GM18873 (cell line): ENCODE measurements around the gene NTS.

Experiments
- ATAC-seq: cut with Tn5 transposase; IDR thresholded peaks from one replicate; pipeline ENCODE4 v1.9.1; 2021; ENCODE audit warnings: mild to moderate bottlenecking, moderate library complexity, moderate number of reproducible peaks; ENCODE audit not compliant: unreplicated experiment, low FRiP score

Gene NTS

GRCh38 chr12:85874031-85874461 is at the start of gene NTS:
Gene NTS (plus strand): TSS chr12:85874295. CDS start chr12:85874404, 109 bp downstream.
- ATAC-seq, result peak; percentile 70

DNA sequence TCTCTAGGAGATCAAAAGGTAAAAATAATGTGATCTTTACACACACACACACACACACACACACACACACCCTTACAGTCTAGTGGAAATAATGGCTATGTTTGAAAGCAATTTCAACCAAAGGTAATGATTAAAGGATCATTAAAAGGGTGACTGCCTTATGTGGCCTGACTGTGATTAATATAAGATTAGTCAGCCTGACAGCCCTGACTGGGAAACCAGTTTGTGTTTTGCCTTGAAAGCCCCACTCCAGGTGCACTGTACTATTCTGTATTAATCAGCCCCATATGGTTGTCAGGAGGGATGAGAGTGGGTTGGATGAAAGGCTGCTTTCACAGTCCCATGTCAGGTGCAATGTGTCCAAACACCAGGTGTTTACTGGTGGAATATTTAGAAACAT is 48.3 kb upstream of the NTS start:
- ATAC-seq, result no peak

DNA sequence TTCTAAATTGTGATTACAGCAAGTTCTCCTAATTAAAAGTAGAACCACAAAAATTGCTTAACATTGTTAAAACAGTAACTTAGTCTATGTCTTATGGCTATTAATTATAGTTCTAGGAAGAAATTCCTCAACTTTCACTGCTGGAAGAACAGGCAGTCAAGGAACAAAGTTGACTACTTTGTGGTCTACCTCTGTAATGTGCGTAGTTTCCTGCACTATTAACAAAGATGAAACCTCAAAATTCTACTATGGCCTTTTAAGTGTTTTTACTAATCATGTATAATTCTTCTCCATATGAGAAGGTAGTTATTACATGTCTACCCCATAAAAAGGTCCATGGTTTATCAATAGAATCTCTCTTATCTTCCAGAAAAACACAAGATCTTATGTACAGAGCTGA is 45.5 kb upstream of the NTS start:
- ATAC-seq, result no peak

DNA sequence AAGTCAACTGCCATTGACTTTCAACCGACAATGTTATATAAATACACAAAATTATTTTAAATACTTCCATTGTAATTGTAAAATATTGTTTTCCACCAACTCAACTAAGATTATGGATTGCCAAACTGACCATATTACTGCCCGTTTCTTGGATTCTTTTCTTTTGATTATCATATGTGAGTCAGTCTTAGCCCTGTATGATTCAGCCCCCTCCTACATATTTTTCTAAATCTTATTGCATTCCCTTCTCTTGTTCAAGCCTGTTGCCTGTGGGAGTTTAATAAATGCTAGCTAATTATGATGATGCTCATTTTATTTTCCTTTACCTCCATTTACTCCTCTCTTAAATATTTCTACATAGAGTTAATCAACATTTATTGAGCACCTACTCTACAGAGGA is 44.7 kb upstream of the NTS start:
- ATAC-seq, result no peak

GRCh38 chr12:85831327-85831990 is 42.6 kb upstream of the NTS start:
- no peak for ATAC-seq

DNA sequence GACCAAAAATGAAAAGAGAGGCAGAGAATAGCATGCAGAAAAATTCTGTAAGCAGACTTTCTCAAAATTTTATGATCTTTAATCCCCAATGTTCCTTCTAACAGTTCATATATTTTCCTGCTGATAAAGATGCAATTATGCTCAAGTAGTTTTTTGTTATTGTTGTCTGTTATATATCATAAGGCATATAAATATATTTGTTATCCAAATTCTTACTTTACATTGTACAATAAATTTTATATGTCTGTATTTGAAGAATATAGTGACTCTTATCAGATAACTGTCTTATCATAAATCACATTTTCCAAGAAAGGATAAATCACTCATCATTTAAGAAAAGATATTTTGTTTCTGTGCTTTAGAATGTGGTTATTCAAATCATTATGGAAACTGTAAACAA is 40.5 kb upstream of the NTS start:
- ATAC-seq, result no peak

DNA sequence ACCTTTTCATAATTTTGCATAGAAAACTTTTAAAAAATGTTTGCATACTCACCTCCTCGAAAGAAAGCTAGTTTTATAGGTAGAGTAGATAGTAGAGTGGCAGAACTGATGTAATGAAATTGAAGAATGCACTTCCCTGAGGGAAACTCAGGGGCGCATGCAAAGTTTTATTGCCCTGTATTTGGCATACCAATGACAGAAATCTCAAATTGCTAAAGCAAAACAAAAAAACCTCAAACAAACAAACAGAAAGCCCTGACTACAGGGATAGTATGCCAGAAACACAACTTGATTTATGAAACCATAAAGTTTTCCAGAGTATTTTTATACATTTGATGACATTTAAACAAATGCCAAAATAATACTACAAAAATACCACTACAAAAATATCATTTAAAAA is 39.7 kb upstream of the NTS start:
- no peak for ATAC-seq

- ATAC-seq, result no peak
Measured at GRCh38 chr12:85835426-85836196, 38.5 kb upstream of the NTS start.

DNA sequence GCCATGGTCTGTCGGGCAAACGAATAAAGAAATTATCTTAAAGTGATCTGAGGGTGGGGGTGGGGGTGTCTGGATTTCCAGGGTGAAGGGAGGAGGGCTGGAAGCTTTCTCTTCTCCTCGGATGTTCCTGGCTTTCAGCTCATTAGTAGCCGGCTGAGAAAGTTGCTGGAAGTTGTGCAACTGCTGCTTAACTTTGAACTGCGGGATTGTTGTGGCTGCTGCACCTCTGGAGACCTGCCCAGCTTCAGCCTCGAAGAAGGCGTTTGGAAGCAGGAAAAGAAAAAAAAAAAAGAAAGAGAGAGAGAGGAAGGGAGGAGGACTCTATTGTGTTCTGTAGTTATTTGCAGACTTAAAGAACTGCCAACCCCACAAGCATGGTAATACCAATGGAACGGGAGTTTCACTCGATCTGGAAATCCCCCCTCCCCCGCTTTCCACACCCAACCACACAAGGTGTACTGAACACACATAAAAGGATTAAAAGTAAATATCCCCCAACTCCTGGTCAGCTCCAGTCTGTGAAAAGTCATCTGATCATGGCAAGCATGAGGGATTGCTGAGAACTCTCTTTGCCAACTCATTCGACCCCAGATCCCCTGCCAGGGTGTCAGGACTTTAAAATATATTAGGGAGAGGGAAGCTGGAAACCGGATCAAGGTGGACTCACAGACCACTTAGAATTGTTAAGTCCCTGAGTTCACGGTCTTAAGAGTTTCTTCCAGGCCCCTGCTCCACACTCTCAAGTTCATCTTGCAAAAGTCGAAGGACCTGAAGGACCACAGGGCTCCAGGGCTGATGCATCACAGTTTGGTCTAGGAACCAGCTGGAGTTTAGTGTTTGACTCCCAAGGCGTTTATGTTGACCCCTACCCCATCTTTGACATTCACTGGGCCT is 37.7 kb upstream of the NTS start, which contains the start of gene RASSF9:
RASSF9 (minus strand) TSS at position 213 of the 894 bp plus-strand sequence; CDS start at position 5, 208 bp downstream.
- no peak for ATAC-seq

GRCh38 chr12:85843606-85844310 is 30.3 kb upstream of the NTS start:
- ATAC-seq, result no peak

DNA sequence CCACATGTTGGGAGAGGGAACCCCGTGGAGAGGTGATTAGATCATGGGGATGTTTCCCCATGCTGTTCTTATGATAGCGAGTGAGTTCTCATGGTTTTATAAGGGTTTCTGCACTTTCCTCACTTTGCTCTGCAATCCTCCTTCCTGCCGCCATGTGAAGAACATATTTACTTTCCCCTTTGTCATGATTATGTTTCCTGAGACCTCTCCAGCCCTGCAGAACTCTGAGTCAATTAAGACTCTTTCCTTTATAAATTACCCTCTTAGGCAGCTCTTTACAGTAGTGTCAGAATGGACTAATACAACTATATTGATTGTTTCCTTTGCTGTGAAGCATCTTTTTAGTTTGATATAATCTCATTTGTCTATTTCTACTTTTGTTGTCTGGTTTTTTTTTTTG is 24.8 kb upstream of the NTS start:
- ATAC-seq, result no peak

- ATAC-seq, result no peak
Measured at GRCh38 chr12:85855305-85855704, 18.8 kb upstream of the NTS start.

GRCh38 chr12:85856966-85857365 is 17.1 kb upstream of the NTS start:
- ATAC-seq, result no peak

- no peak for ATAC-seq
Measured at GRCh38 chr12:85865890-85866289, 8.2 kb upstream of the NTS start.

DNA sequence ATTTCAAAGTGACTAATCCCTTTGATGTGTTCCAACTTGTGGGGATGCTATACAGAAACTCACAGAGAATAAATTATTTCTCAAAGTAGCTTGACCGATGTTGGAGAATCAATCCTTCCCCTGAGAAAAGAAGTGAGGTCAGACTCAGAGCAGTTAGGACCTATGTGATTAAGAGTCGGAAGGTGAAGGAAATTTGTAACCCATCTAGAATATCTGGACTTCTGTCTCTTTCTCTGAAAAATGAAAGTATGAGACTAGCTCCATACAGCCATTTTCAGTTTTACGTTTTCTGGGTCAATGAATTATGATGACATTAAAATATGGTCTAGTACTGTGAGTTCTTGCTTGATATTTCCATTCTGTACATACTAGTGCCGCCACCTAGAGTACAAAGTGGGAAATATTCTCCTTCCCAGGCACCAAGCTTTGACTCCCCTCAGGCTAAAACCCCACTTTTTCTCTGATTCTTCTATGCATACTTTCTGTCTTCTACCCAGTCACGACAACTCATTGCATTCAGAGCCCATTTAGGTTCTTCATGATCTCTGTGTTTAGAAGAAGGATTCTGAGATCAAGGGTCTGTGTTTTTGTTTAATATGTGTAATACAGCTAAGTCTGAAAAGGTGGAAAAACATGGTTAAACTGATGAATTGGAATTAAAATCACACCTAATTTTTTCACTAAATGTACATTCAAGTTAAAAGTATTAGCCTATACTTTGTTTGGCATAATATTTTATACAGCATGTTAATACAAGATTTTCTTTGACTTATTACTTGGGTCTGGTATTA is 6.9 kb upstream of the NTS start:
- ATAC-seq, result peak; percentile 93

DNA sequence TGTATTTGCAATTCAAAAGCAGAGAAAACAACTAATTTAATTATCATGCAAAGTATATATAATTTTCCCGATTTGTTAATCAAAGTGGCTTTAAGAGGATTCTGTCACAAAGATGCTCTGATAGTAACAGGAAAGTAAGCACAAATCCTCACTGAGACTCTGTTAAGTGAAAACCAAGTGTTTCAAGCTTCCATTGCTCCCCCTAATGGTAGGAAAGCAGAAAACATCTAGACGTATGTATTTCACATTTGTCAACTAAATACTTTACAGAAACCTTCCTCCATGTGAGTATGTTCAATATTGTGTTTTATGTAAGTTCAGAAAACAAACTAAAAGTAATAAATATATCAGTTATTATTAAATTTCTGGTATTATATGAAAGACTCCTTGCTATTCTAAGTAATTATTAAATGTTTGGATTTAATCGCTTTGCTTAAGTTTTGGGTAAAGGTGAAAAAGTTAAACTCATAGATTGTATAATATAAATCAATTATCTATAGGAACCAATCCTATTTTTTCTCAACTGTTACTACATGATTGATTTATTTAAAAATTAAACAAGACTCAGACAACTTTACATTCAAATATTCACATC is 1.5 kb upstream of the NTS start:
- peak; percentile 67 for ATAC-seq

GRCh38 chr12:85877459-85877858 is 3.4 kb downstream of the NTS start:
- no peak for ATAC-seq

GRCh38 chr12:85883763-85884162 is 9.7 kb downstream of the NTS start:
- ATAC-seq, result no peak

DNA sequence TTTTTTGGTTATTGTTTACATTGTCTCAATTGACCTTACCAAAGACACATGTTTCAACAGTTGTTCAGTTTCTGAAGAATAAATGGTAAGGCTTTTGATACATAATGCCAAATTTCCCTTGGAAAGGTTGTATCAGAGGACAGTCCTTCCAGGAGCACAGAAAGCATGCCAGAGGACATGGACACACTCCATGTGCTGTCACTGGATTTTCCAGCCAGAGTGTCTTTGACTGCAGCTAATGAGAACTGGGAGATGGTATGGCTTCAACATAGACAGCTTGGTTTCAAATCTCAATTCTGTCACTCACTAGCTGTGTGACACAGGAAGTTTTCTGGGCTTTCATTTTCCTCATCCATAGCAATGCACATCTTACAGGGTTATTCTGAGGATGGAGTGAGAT is 20.6 kb downstream of the NTS start:
- no peak for ATAC-seq
